Uterus (tissue), 4 donors: Measurements from ENCODE around the gene ATF6B. TPM values are rescaled to one million over a fixed set of nuclear protein-coding genes. Genes with fewer than 3 reads are reported as not detected.
A peak's percentile ranks its signal among the peaks of the same experiment; 100 is the strongest.

Source experiments
- DNase-seq, 2 donors: peaks; one replicate each; pipeline ENCODE4 v3.0.0-alpha.2; 2019 to 2020
- H3K27ac ChIP-seq, 2 donors: fragments of 200-600 bp; sonication (generic); 1 replicate in 1 of 2; 2 replicates in 1 of 2; pipeline ENCODE4 v1.5.1; 2016 to 2018
- H3K27me3 ChIP-seq, 2 donors: fragments of 200-600 bp; sonication (generic); one replicate each; pipeline ENCODE4 v1.5.1; 2018 to 2019; ENCODE audit warnings: control low read depth in 1 of 2
- H3K36me3 ChIP-seq, 2 donors: fragments of 200-600 bp; sonication (generic); one replicate each; pipeline ENCODE4 v1.5.1; 2019; ENCODE audit warnings: control low read depth in 1 of 2
- H3K4me1 ChIP-seq, 2 donors: fragments of 200-600 bp; sonication (generic); one replicate each; pipeline ENCODE4 v1.5.1; 2018 to 2019; ENCODE audit warnings: control low read depth in 1 of 2
- H3K4me3 ChIP-seq, 2 donors: fragments of 200-600 bp; sonication (generic); 1 replicate in 1 of 2; 2 replicates in 1 of 2; pipeline ENCODE4 v1.5.1; 2018 to 2019; ENCODE audit warnings: mild to moderate bottlenecking in 1 of 2
- H3K9me3 ChIP-seq, 2 donors: fragments of 200-600 bp; sonication (generic); one replicate each; pipeline ENCODE4 v1.5.1; 2019; ENCODE audit warnings: control low read depth in 1 of 2
- CTCF ChIP-seq, 4 experiments: fragments of 200-600 bp in 2 of 4; fragments of 450-650 bp in 2 of 4; sonication (generic) in 2 of 4; IDR thresholded peaks; one replicate each; pipeline ENCODE4 v1.5.1; 2016 to 2019; ENCODE audit warnings: antibody characterized with exemption in 4 of 4, mild to moderate bottlenecking in 2 of 4, moderate library complexity in 1 of 4
- POLR2A ChIP-seq, 2 donors: fragments of 450-650 bp; IDR thresholded peaks; one replicate each; pipeline ENCODE4 v1.6.1; 2016; ENCODE audit warnings: antibody characterized with exemption in 2 of 2, mild to moderate bottlenecking in 1 of 2, moderate library complexity in 1 of 2
- intact Hi-C: fragments of 100-400 bp; cut with DNase I; formaldehyde crosslinking; loops from one replicate; pipeline ENCODE4 v1.15.1; 2023; ENCODE audit warnings: low total_unique reads
- total RNA-seq, 4 donors: library from RNA; depleted of rRNA in 3 of 4; stranded (reverse); fragments of >200 nt in 3 of 4; gene quantifications; one replicate each; pipeline versions ENCODE4 v1.1.0 to v1.2.4, GENCODE V29; 2014 to 2023
- donor health status: DM: yes; HTN: yes; CAD: no.

ATF6B gene
- total RNA-seq, 4 donors from 2014 or later = 16.4 to 121 (median 33.6) TPM

- Histone ChIP-seq H3K4me1 (peaks cover 0 to 6% of the 10 kb centered on the region in 2 donors), H3K27ac (no peak overlapping the region), H3K9me3 (no peaks in the 10 kb centered on the region), H3K36me3 (no peaks in the 10 kb centered on the region), H3K4me3 (no peak overlapping the region), H3K27me3 (no peaks in the 10 kb centered on the region)
- intact Hi-C loops = loop anchor here (10.0 kb wide), 1 partner anchor 54 kb away; the partner anchor contains the start of genes AGPAT1 and RNF5
- TF ChIP-seq POLR2A (IDR thresholded peaks at IDR 0.05) = no peak
- TF ChIP-seq CTCF (IDR thresholded peaks at IDR 0.05) = no peak
- DNase-seq = no peak
Measured at GRCh38 chr6:32120573-32121059, 7.4 kb downstream of the ATF6B start.

DNA sequence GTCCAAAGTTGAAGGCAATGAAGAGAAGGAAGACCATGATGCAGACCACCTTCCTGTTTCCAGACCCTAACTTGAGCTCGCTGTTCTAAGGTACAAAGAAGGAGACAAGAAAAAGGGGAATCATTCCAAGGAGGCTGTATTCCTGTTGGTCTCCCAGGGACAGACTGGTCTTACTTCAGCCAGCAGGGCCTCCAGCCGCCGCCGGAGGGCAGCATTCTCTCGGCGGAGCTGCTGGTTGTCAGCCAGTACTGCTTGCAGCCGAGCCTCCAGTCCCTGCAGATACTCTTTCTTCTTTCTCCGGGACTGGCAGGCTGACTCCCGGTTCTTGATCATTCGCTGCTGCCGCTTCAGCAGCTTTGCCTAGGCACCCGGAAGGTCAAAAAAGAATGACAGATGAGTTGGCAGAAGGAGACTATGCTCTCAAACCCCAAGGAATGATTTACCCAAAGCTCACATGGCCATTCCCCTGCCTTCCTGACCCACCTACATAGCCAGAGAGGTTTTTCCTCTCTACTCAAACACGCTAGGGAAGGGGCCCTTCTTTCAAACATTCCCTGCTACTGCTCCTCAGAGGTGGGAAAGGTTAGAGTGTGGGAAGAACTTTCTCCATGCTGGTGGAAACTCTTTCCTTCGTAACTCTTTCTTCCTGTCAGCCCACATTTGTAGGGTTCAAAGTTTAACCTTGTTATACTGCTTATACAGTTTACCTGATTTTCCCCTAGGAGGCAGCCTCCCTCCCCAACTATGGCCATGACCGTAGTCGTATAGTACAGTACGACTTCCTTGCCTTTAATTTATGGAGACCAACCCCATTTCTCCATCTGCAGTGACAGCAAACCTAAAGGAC lies 9.0 kb downstream of the ATF6B start:
- intact Hi-C loops = no loop called here
- Histone ChIP-seq H3K36me3 (no peaks in the 10 kb centered on the region), H3K9me3 (no peaks in the 10 kb centered on the region), H3K27me3 (no peaks in the 10 kb centered on the region), H3K4me3 (no peak overlapping the region), H3K27ac (peak overlapping the region; percentile 61 to 65), H3K4me1 (peaks cover 5 to 21% of the 10 kb centered on the region in 2 donors)
- TF ChIP-seq CTCF (IDR thresholded peaks at IDR 0.05) (peak; percentile 81 to 93 (median 90)), POLR2A (IDR thresholded peaks at IDR 0.05) (no peak)
- peak; percentile 87 to 88 for DNase-seq

- Histone ChIP-seq H3K27ac (peak overlapping the region in 1 of 2 donors; percentile 17), H3K36me3 (no peaks in the 10 kb centered on the region), H3K9me3 (no peaks in the 10 kb centered on the region), H3K27me3 (no peaks in the 10 kb centered on the region), H3K4me3 (no peak overlapping the region), H3K4me1 (peaks cover 11 to 27% of the 10 kb centered on the region in 2 donors)
- intact Hi-C loops = no loop called here
- DNase-seq = no peak
- TF ChIP-seq POLR2A (IDR thresholded peaks at IDR 0.05) = no peak
- TF ChIP-seq CTCF (IDR thresholded peaks at IDR 0.05) = no peak
Measured at GRCh38 chr6:32117461-32117860, 10.6 kb downstream of the ATF6B start.

DNA sequence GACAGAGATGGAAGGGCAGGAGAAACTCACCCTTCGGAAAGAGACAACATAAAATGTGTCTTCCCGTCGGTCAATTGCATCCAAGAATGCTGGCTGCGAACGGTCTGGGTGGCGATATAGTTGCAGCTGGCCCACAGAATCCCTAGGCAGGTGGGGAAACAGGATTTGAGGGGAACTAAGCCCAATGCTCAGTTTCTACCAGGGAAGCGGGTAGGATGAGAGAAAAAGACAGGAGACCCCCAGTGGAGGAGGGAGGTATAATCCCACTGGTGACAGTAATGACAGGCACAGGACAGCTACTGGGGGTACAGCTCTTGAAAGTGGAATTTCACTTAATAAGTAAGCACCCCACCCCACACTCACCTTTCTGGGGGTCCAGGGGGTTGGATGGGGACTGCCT lies 11.4 kb downstream of the ATF6B start:
- TF ChIP-seq CTCF (IDR thresholded peaks at IDR 0.05) = peak in 2 of 4 experiments; percentile 13 to 30
- no peak for TF ChIP-seq POLR2A (IDR thresholded peaks at IDR 0.05)
- H3K4me3 ChIP-seq = no peak overlapping the region
- H3K27me3 ChIP-seq = no peaks in the 10 kb centered on the region
- peak overlapping the region; percentile 8 to 94 for H3K27ac ChIP-seq
- H3K9me3 ChIP-seq = no peaks in the 10 kb centered on the region
- H3K4me1 ChIP-seq = peaks cover 11 to 35% of the 10 kb centered on the region in 2 donors
- intact Hi-C loops = no loop called here
- no peak for DNase-seq
- H3K36me3 ChIP-seq = no peaks in the 10 kb centered on the region

- intact Hi-C loops = no loop called here
- peaks cover 11 to 45% of the 10 kb centered on the region in 2 donors for H3K4me1 ChIP-seq
- no peak for DNase-seq
- no peak for TF ChIP-seq CTCF (IDR thresholded peaks at IDR 0.05)
- no peak for TF ChIP-seq POLR2A (IDR thresholded peaks at IDR 0.05)
- no peak overlapping the region for H3K4me3 ChIP-seq
- no peaks in the 10 kb centered on the region for H3K36me3 ChIP-seq
- no peaks in the 10 kb centered on the region for H3K9me3 ChIP-seq
- H3K27ac ChIP-seq = peak overlapping the region; percentile 93 to 94
- H3K27me3 ChIP-seq = no peaks in the 10 kb centered on the region
Measured at GRCh38 chr6:32115623-32116022, 12.4 kb downstream of the ATF6B start.
